Osteocyte (in vitro differentiated cells): ENCODE data around the gene CD81. TPM values are rescaled to one million over a fixed set of nuclear protein-coding genes. Genes with fewer than 3 reads are reported as not detected.

Experiments
- DNase-seq: peaks from one replicate; pipeline ENCODE4 v3.0.0; 2021; ENCODE audit warnings: mixed read lengths; ENCODE audit not compliant: unreplicated experiment; ENCODE audit errors: extremely low spot score
- H3K27ac Mint-ChIP-seq: one replicate; pipeline ENCODE4 v1.8.0; 2021; ENCODE audit warnings: mild to moderate bottlenecking, mixed read lengths; ENCODE audit not compliant: unreplicated experiment
- H3K27me3 Mint-ChIP-seq: one replicate; pipeline ENCODE4 v1.8.0; 2021; ENCODE audit warnings: mixed read lengths; ENCODE audit not compliant: unreplicated experiment
- H3K36me3 Mint-ChIP-seq: one replicate; pipeline ENCODE4 v1.8.0; 2021; ENCODE audit warnings: mixed read lengths; ENCODE audit not compliant: unreplicated experiment
- H3K4me1 Mint-ChIP-seq: one replicate; pipeline ENCODE4 v1.8.0; 2021; ENCODE audit warnings: mixed read lengths; ENCODE audit not compliant: unreplicated experiment
- H3K4me3 Mint-ChIP-seq: one replicate; pipeline ENCODE4 v1.8.0; 2021; ENCODE audit warnings: mild to moderate bottlenecking, moderate library complexity, mixed read lengths; ENCODE audit not compliant: unreplicated experiment
- H3K9me3 Mint-ChIP-seq: one replicate; pipeline ENCODE4 v1.8.0; 2021; ENCODE audit warnings: mixed read lengths; ENCODE audit not compliant: unreplicated experiment
- CTCF ChIP-seq: fragments of 200-600 bp; sonication (generic); IDR thresholded peaks from 2 replicates; pipeline ENCODE4 v1.5.0; 2021; ENCODE audit warnings: antibody characterized with exemption, mild to moderate bottlenecking, moderate library complexity
- total RNA-seq: library from RNA; stranded (reverse); gene quantifications from 2 replicates; pipeline ENCODE4 v1.2.1, GENCODE V29; 2021

CD81 gene
- total RNA-seq, 1 donor from 2014 or later: 652 TPM

- no peak for DNase-seq
- no peak overlapping the region for H3K27ac Mint-ChIP-seq
These were observed 58.3 kb downstream of the CD81 start for GRCh38 chr11:2435288-2436012.

GRCh38 chr11:2436013-2436520 is 59.0 kb downstream of the CD81 start:
- H3K4me1 Mint-ChIP-seq: no peaks in the 10 kb centered on the region
- H3K36me3 Mint-ChIP-seq: no peaks in the 10 kb centered on the region
- H3K4me3 Mint-ChIP-seq: no peak overlapping the region
- H3K27me3 Mint-ChIP-seq: peaks cover 29% of the 10 kb centered on the region
- TF ChIP-seq CTCF: no peak
- DNase-seq: no peak
- H3K9me3 Mint-ChIP-seq: no peaks in the 10 kb centered on the region
- H3K27ac Mint-ChIP-seq: no peak overlapping the region

More at GRCh38 chr11:2435288-2436012, 58.3 kb downstream of the CD81 start:
- no peak for TF ChIP-seq CTCF
- Mint-ChIP-seq H3K4me1 (no peaks in the 10 kb centered on the region), H3K36me3 (no peaks in the 10 kb centered on the region), H3K9me3 (no peaks in the 10 kb centered on the region), H3K27me3 (peaks cover 29% of the 10 kb centered on the region), H3K4me3 (no peak overlapping the region)

- H3K9me3 Mint-ChIP-seq: no peaks in the 10 kb centered on the region
- no peaks in the 10 kb centered on the region for H3K4me1 Mint-ChIP-seq
- H3K4me3 Mint-ChIP-seq: no peak overlapping the region
- no peak for DNase-seq
- no peak overlapping the region for H3K27ac Mint-ChIP-seq
- H3K36me3 Mint-ChIP-seq: no peaks in the 10 kb centered on the region
- TF ChIP-seq CTCF: no peak
- H3K27me3 Mint-ChIP-seq: peaks cover 29% of the 10 kb centered on the region
These were observed 59.5 kb downstream of the CD81 start for GRCh38 chr11:2436521-2437031.

- TF ChIP-seq CTCF: no peak
- DNase-seq: no peak
- Mint-ChIP-seq H3K4me3 (no peak overlapping the region), H3K27me3 (peaks cover 31% of the 10 kb centered on the region), H3K36me3 (no peaks in the 10 kb centered on the region), H3K9me3 (peaks cover under 1% of the 10 kb centered on the region), H3K4me1 (no peaks in the 10 kb centered on the region), H3K27ac (no peak overlapping the region)
These were observed 60.4 kb downstream of the CD81 start for GRCh38 chr11:2437516-2437915.

- TF ChIP-seq CTCF: no peak
- H3K27me3 Mint-ChIP-seq: peaks cover 43% of the 10 kb centered on the region
- H3K27ac Mint-ChIP-seq: no peak overlapping the region
- peaks cover 6% of the 10 kb centered on the region for H3K9me3 Mint-ChIP-seq
- H3K4me1 Mint-ChIP-seq: no peaks in the 10 kb centered on the region
- no peak overlapping the region for H3K4me3 Mint-ChIP-seq
- no peaks in the 10 kb centered on the region for H3K36me3 Mint-ChIP-seq
- DNase-seq: no peak
These were observed 62.7 kb downstream of the CD81 start for GRCh38 chr11:2439820-2440219.
